Stomach (tissue), 9 donors: ENCODE data around the gene SIX3. TPM values are rescaled to one million over a fixed set of nuclear protein-coding genes. Genes with fewer than 3 reads are reported as not detected.

ENCODE experiments used
- DNase-seq, 2 donors: peaks; one replicate each; pipeline versions ENCODE4 v3.0.0 to v3.0.0-alpha.2; 2013 to 2019
- H3K27ac ChIP-seq, 5 donors: fragments of 200-600 bp in 4 of 5; sonication (generic) in 4 of 5; one replicate each; pipeline ENCODE4 v1.5.1; 2013 to 2019; ENCODE audit warnings: mild to moderate bottlenecking in 1 of 5, moderate library complexity in 1 of 5
- H3K27me3 ChIP-seq, 3 donors: fragments of 200-600 bp; sonication (generic); one replicate each; pipeline ENCODE4 v1.5.1; 2017 to 2019; ENCODE audit warnings: mixed run types in 1 of 3
- H3K36me3 ChIP-seq, 4 donors: fragments of 200-600 bp; sonication (generic); 1 replicate in 3 of 4; 2 replicates in 1 of 4; pipeline ENCODE4 v1.5.1; 2016 to 2019
- H3K4me1 ChIP-seq, 4 donors: fragments of 200-600 bp; sonication (generic); one replicate each; pipeline ENCODE4 v1.5.1; 2016 to 2019
- H3K4me3 ChIP-seq, 4 donors: fragments of 200-600 bp; sonication (generic) in 3 of 4; one replicate each; pipeline ENCODE4 v1.5.1; 2016 to 2019; ENCODE audit warnings: mild to moderate bottlenecking in 1 of 4
- H3K9me3 ChIP-seq, 4 donors: fragments of 200-600 bp; sonication (generic); one replicate each; pipeline ENCODE4 v1.5.1; 2016 to 2019
- CTCF ChIP-seq, 7 experiments: fragments of 450-650 bp in 4 of 7; fragments of 200-600 bp in 3 of 7; sonication (generic) in 3 of 7; IDR thresholded peaks; one replicate each; pipeline ENCODE4 v1.5.1; 2016 to 2019; ENCODE audit warnings: antibody characterized with exemption in 7 of 7, control low read depth in 2 of 7, mild to moderate bottlenecking in 1 of 7
- EP300 ChIP-seq: sonication (generic); formaldehyde crosslinking; IDR thresholded peaks from one replicate; pipeline ENCODE4 v1.6.1; 2017; ENCODE audit warnings: antibody characterized with exemption
- POLR2A ChIP-seq, 4 donors: fragments of 450-650 bp; IDR thresholded peaks; one replicate each; pipeline ENCODE4 v1.6.1; 2016; ENCODE audit warnings: antibody characterized with exemption in 4 of 4, control low read depth in 2 of 4, mild to moderate bottlenecking in 1 of 4, moderate library complexity in 1 of 4
- POLR2AphosphoS5 ChIP-seq, 3 donors: sonication (generic); formaldehyde crosslinking; IDR thresholded peaks; one replicate each; pipeline ENCODE4 v1.6.1; 2016; ENCODE audit warnings: antibody characterized with exemption in 3 of 3
- WGBS, 5 donors: extraction: QIAGEN DNeasy Blood & Tissue Kit in 3 of 5; methylation state at CpG; one replicate each; pipeline versions ENCODE4 v1.1.5 to v1.1.7; 2013 to 2018; 5-methylcytosine and 5-hydroxymethylcytosine counted together
- intact Hi-C: fragments of 100-400 bp; cut with DNase I; formaldehyde crosslinking; loops from one replicate; pipeline ENCODE4 v1.15.1; 2023; ENCODE audit warnings: low total_unique reads
- polyA plus RNA-seq, 3 donors: library from polyadenylated mRNA; stranded (reverse); fragments of 200-250 nt; gene quantifications; one replicate each; pipeline ENCODE4 v1.2.3, GENCODE V29; 2013
- total RNA-seq, 5 donors: library from RNA; depleted of rRNA; stranded (reverse); fragments of >200 nt; gene quantifications; one replicate each; pipeline versions ENCODE4 v1.1.0 to v1.2.3, GENCODE V29; 2014 to 2016
- donor health status: healthy with polysubstance abuse.
- donor health status: Bipolar disorder and iron deficiency.
- donor health status: healthy.

The SIX3 gene
- total and polyA plus RNA-seq, 8 donors: not detected

- Histone ChIP-seq H3K27me3 (peaks cover 58 to 100% (median 100%) of the 10 kb centered on the region in 3 donors), H3K9me3 (no peaks in the 10 kb centered on the region), H3K27ac (no peak overlapping the region), H3K4me1 (peaks cover 51 to 86% (median 79%) of the 10 kb centered on the region in 4 donors), H3K36me3 (no peaks in the 10 kb centered on the region), H3K4me3 (peak overlapping the region in 2 of 4 donors; percentile 38 to 56)
- 2 to 16% (median 6%) methylated on average over 10 to 35 of the region's 35 CpGs for WGBS, 5 donors
- intact Hi-C loops: no loop called here
- peak in 1 of 2 donors; percentile 57 for DNase-seq
- TF ChIP-seq CTCF (IDR thresholded peaks at IDR 0.05) (no peak), EP300 (no peak), POLR2AphosphoS5 (IDR thresholded peaks at IDR 0.05) (no peak), POLR2A (IDR thresholded peaks at IDR 0.05) (no peak)
These were observed 3.7 kb upstream of the SIX3 start for GRCh38 chr2:44937688-44938240.

GRCh38 chr2:44938287-44939105, 3.0 kb upstream of the SIX3 start:
- H3K27me3 ChIP-seq: peaks cover 60 to 100% (median 100%) of the 10 kb centered on the region in 3 donors
- TF ChIP-seq EP300: no peak
- no peak for TF ChIP-seq POLR2AphosphoS5 (IDR thresholded peaks at IDR 0.05)
- no peak for TF ChIP-seq POLR2A (IDR thresholded peaks at IDR 0.05)
- no peak for TF ChIP-seq CTCF (IDR thresholded peaks at IDR 0.05)
- 3 to 8% (median 4%) methylated on average over 28 to 62 of the region's 62 CpGs for WGBS, 5 donors
- no peaks in the 10 kb centered on the region for H3K36me3 ChIP-seq
- no peaks in the 10 kb centered on the region for H3K9me3 ChIP-seq
- no peak overlapping the region for H3K27ac ChIP-seq
- DNase-seq: peak in 1 of 2 donors; percentile 60
- H3K4me1 ChIP-seq: peaks cover 54 to 86% (median 81%) of the 10 kb centered on the region in 4 donors
- H3K4me3 ChIP-seq: peak overlapping the region; percentile 35 to 56 (median 38)
- intact Hi-C loops: no loop called here

GRCh38 chr2:44939106-44940048, 2.1 kb upstream of the SIX3 start:
- no peak for TF ChIP-seq POLR2AphosphoS5 (IDR thresholded peaks at IDR 0.05)
- TF ChIP-seq EP300: no peak
- no peak for TF ChIP-seq POLR2A (IDR thresholded peaks at IDR 0.05)
- TF ChIP-seq CTCF (IDR thresholded peaks at IDR 0.05): no peak
- no peak overlapping the region for H3K27ac ChIP-seq
- H3K9me3 ChIP-seq: no peaks in the 10 kb centered on the region
- no peaks in the 10 kb centered on the region for H3K36me3 ChIP-seq
- intact Hi-C loops: no loop called here
- H3K4me3 ChIP-seq: peak overlapping the region; percentile 35 to 56 (median 38)
- no peak for DNase-seq
- peaks cover 51 to 86% (median 79%) of the 10 kb centered on the region in 4 donors for H3K4me1 ChIP-seq
- WGBS, 5 donors: 11 to 16% (median 14%) methylated on average over 36 to 42 of the region's 42 CpGs
- peaks cover 62 to 100% (median 100%) of the 10 kb centered on the region in 3 donors for H3K27me3 ChIP-seq

GRCh38 chr2:44940049-44940494, 1.4 kb upstream of the SIX3 start:
- WGBS, 5 donors: 38 to 56% (median 45%) methylated on average over 14 of the region's 14 CpGs
- intact Hi-C loops: no loop called here
- DNase-seq: no peak
- Histone ChIP-seq H3K27ac (no peak overlapping the region), H3K27me3 (peaks cover 56 to 100% (median 99%) of the 10 kb centered on the region in 3 donors), H3K4me3 (no peak overlapping the region), H3K4me1 (peaks cover 50 to 86% (median 78%) of the 10 kb centered on the region in 4 donors), H3K9me3 (no peaks in the 10 kb centered on the region), H3K36me3 (no peaks in the 10 kb centered on the region)
- TF ChIP-seq POLR2A (IDR thresholded peaks at IDR 0.05): no peak
- no peak for TF ChIP-seq CTCF (IDR thresholded peaks at IDR 0.05)
